PC-3 (cell line): ENCODE results near the gene IGFBP4. TPM values are rescaled to one million over a fixed set of nuclear protein-coding genes. Genes with fewer than 3 reads are reported as not detected.
A peak's percentile ranks its signal among the peaks of the same experiment; 100 is the strongest.

Source experiments
- ATAC-seq: fragments of 200-7000 bp; cut with Tn5 transposase; 2 replicates; pipeline ENCODE4 v1.9.1; 2020; ENCODE audit warnings: mild to moderate bottlenecking, moderate library complexity
- BruUV-seq: library from RNA; stranded (reverse); fragments of 400-500 nt; replicated peaks from 2 replicates; lab custom pipeline; 2021; lab: Mats Ljungman, UMichigan
- CTCF ChIA-PET: fragments of 300-600 bp; sonication (Branson Sonifier 250); formaldehyde crosslinking; loops from one replicate; lab custom pipeline; 2022; ENCODE audit warnings: antibody characterized with exemption; lab: Charles Lee
- POLR2A ChIA-PET: fragments of 300-600 bp; sonication (Branson Sonifier 250); formaldehyde crosslinking; loops from one replicate; lab custom pipeline; 2022; ENCODE audit warnings: antibody characterized with exemption; ENCODE audit not compliant: unreplicated experiment; lab: Charles Lee
- DNase-seq: peaks from one replicate; pipeline ENCODE4 v3.0.0-alpha.2; 2015
- H2AFZ ChIP-seq: fragments of 300-600 bp; sonication (generic); 2 replicates; pipeline ENCODE4 v1.6.0; 2016; ENCODE audit warnings: antibody characterized with exemption, low read length
- H3F3A ChIP-seq: fragments of 300-600 bp; sonication (generic); one replicate; pipeline ENCODE4 v1.6.0; 2017; ENCODE audit warnings: antibody characterized with exemption, low read length, control low read depth, mild to moderate bottlenecking; ENCODE audit not compliant: unreplicated experiment
- H3K27ac ChIP-seq: fragments of 300-600 bp; sonication (generic); 2 replicates; pipeline ENCODE4 v1.5.1; 2016; ENCODE audit warnings: mild to moderate bottlenecking, low read length
- H3K27me3 ChIP-seq: fragments of 300-600 bp; sonication (generic); 2 replicates; pipeline ENCODE4 v1.6.1; 2016; ENCODE audit warnings: low read length, mixed read lengths
- H3K36me3 ChIP-seq: fragments of 300-600 bp; sonication (generic); 2 replicates; pipeline ENCODE4 v1.6.1; 2016; ENCODE audit warnings: low read depth, mixed run types, low read length, mixed read lengths
- H3K4me1 ChIP-seq: fragments of 300-600 bp; sonication (generic); 2 replicates; pipeline ENCODE4 v1.5.1; 2016; ENCODE audit warnings: low read length; ENCODE audit not compliant: insufficient read depth
- H3K4me2 ChIP-seq: fragments of 300-600 bp; sonication (generic); 2 replicates; pipeline ENCODE4 v1.6.0; 2016; ENCODE audit warnings: low read length
- H3K4me3 ChIP-seq: fragments of 300-600 bp; sonication (generic); 2 replicates; pipeline ENCODE4 v1.5.1; 2016; ENCODE audit warnings: mild to moderate bottlenecking, low read length, mixed read lengths
- H3K79me2 ChIP-seq: fragments of 300-600 bp; sonication (generic); 2 replicates; pipeline ENCODE4 v1.6.1; 2017; ENCODE audit warnings: low read length, mixed read lengths
- H3K9ac ChIP-seq: fragments of 300-600 bp; sonication (generic); 2 replicates; pipeline ENCODE4 v1.6.0; 2016; ENCODE audit warnings: mild to moderate bottlenecking, low read length
- H3K9me2 ChIP-seq: fragments of 300-600 bp; sonication (generic); replicated peaks from 2 replicates; pipeline ENCODE4 v1.6.1; 2016; ENCODE audit warnings: mixed run types, low read length, mixed read lengths
- H3K9me3 ChIP-seq: fragments of 300-600 bp; sonication (generic); 2 replicates; pipeline ENCODE4 v1.6.1; 2016; ENCODE audit warnings: low read length, mixed read lengths
- H4K20me1 ChIP-seq: fragments of 300-600 bp; sonication (generic); 2 replicates; pipeline ENCODE4 v1.6.1; 2016; ENCODE audit warnings: low read length, mixed read lengths
- CTCF ChIP-seq: fragments of 300-600 bp; sonication (generic); conservative IDR thresholded peaks from 2 replicates; pipeline ENCODE4 v1.5.1; 2017; ENCODE audit warnings: antibody characterized with exemption, low read depth, mild to moderate bottlenecking, low read length
- EZH2 ChIP-seq: fragments of 300-600 bp; sonication (generic); IDR thresholded peaks from one replicate; pipeline ENCODE4 v1.6.1; 2017; ENCODE audit warnings: antibody characterized with exemption, mild to moderate bottlenecking, low read length; ENCODE audit not compliant: unreplicated experiment
- EZH2phosphoT487 ChIP-seq: fragments of 300-600 bp; sonication (generic); IDR thresholded peaks from 2 replicates; pipeline ENCODE4 v1.6.1; 2018; ENCODE audit warnings: mild to moderate bottlenecking, antibody characterized with exemption, low read length, borderline replicate concordance
- intact Hi-C: fragments of 100-400 bp; cut with micrococcal nuclease; formaldehyde crosslinking; loops from 2 replicates; pipeline ENCODE4 v1.9.0; 2023
- total RNA-seq: library from RNA; depleted of rRNA; stranded (reverse); fragments of >200 nt; gene quantifications from 2 replicates; pipeline ENCODE4 v1.2.3, GENCODE V29; 2014

Gene IGFBP4
- total RNA-seq, 1 experiment from 2014 or later, result 164 TPM

- Histone ChIP-seq H3K79me2 (no peaks in the 10 kb centered on the region), H3K36me3 (0 out of 2 replicates have a peak, but pooled peaks cover 1% of the 10 kb centered on the region), H3K9ac (no peak overlapping the region), H3K4me2 (no peak overlapping the region), H4K20me1 (no peaks in the 10 kb centered on the region), H3K27ac (no peak overlapping the region), H3K27me3 (no peaks in the 10 kb centered on the region), H2AFZ (no peak overlapping the region), H3K9me2 (no peaks in the 10 kb centered on the region), H3K4me3 (no peak overlapping the region), H3F3A (no peaks in the 10 kb centered on the region), H3K9me3 (no peaks in the 10 kb centered on the region), H3K4me1 (no peaks in the 10 kb centered on the region)
- TF ChIP-seq EZH2phosphoT487 (no peak), EZH2 (no peak), CTCF (no peak)
- ATAC-seq, result no peak
- no peak for DNase-seq
- ChIA-PET CTCF (no interaction called here), POLR2A (no interaction called here)
- no TSS peak for BruUV-seq
- intact Hi-C loops, result no loop called here
These were observed 28.8 kb downstream of the IGFBP4 start for GRCh38 chr17:40471846-40472732.

GRCh38 chr17:40472733-40473452 is 29.6 kb downstream of the IGFBP4 start:
- H2AFZ ChIP-seq, result no peak overlapping the region
- no peaks in the 10 kb centered on the region for H3K9me2 ChIP-seq
- no peak overlapping the region for H3K9ac ChIP-seq
- no peak overlapping the region for H3K4me2 ChIP-seq
- POLR2A ChIA-PET, result no interaction called here
- DNase-seq (peak; percentile 50), ATAC-seq (peak; percentile 7; the same call in 1 of the 2 replicates)
- H3K4me1 ChIP-seq, result no peaks in the 10 kb centered on the region
- no peak overlapping the region for H3K4me3 ChIP-seq
- CTCF ChIA-PET, result no interaction called here
- no peaks in the 10 kb centered on the region for H3K79me2 ChIP-seq
- intact Hi-C loops, result no loop called here
- no peaks in the 10 kb centered on the region for H4K20me1 ChIP-seq
- H3K36me3 ChIP-seq, result 0 out of 2 replicates have a peak, but pooled peaks cover 6% of the 10 kb centered on the region
- TSS peak; percentile 1 for BruUV-seq
- H3K27ac ChIP-seq, result no peak overlapping the region
- no peak for TF ChIP-seq CTCF
- no peak for TF ChIP-seq EZH2phosphoT487
- TF ChIP-seq EZH2, result no peak
- H3K9me3 ChIP-seq, result no peaks in the 10 kb centered on the region
- H3F3A ChIP-seq, result no peaks in the 10 kb centered on the region
- no peaks in the 10 kb centered on the region for H3K27me3 ChIP-seq
